ENCODE measurements around the gene SPATA31A1.
"Not testable (repeated sequence)": the region's sequence is repeated elsewhere in the genome, so short reads cannot be mapped to it uniquely, and the experiment has no call there.

The SPATA31A1 gene

DNA sequence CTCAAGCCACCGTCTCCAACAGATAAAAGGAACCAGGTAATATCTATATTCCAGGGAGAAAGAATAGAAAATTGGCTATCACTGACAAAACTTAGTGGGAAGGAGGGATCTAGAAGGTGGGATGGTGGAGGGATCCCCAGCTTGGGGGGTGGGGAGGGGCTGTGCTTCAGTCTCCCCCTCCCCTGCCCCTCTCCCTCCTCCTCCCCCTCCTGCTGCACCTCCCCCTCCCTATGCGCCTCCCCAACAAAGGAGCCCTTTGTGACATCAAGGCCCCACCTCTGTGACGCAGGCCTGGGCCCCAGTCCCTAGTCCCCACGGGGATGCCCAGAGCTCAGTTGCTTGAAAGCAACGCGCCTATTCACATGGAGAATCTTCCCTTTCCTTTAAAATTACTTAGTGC is at the start of gene SPATA31A1:
Gene SPATA31A1 (plus strand): TSS at position 301 of the 400 bp plus-strand sequence. CDS start 62 bp downstream, at position 363.
- DNase-seq (ENCODE audit: low read depth): not testable (repeated sequence)

- DNase-seq (ENCODE audit: low read depth): not testable (repeated sequence)
Measured at GRCh38 chr9:39407261-39408204, 52.1 kb downstream of the SPATA31A1 start.

DNA sequence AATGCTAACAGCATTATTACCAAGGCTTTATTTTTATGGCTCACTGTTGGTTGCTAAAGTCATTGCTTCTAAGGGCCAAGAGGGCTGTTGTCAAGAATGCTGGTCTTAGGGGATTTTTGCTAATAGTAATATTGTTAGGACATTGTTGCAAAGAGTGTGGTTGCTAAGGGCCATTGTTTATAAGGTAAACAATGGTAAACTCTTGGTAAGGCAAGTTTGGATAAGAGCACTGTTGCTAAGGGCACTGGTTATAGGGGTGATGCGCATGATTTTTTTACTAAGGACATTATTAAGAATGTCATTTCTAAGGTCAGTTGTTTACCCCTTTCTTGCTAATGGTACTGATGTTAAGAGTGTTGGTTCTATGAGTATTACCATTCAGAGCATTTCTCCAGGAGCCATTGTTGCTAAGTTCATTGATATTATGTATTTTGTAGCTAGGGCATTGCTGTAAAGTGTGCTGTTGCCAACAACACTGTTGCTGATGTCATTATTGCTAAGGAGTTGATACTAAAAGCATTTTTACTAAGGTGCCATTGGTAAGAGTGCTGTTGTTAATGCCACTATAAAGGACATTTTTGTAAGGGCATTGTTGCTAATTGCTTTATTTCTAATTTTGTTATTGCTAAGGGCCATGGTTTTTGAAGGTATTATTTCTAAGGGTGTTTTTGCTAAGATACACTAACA is 55.9 kb downstream of the SPATA31A1 start:
- not testable (repeated sequence) for DNase-seq (ENCODE audit: low read depth)
